ENCODE data around the gene BST2.

BST2 gene, protein sequence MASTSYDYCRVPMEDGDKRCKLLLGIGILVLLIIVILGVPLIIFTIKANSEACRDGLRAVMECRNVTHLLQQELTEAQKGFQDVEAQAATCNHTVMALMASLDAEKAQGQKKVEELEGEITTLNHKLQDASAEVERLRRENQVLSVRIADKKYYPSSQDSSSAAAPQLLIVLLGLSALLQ

DNA sequence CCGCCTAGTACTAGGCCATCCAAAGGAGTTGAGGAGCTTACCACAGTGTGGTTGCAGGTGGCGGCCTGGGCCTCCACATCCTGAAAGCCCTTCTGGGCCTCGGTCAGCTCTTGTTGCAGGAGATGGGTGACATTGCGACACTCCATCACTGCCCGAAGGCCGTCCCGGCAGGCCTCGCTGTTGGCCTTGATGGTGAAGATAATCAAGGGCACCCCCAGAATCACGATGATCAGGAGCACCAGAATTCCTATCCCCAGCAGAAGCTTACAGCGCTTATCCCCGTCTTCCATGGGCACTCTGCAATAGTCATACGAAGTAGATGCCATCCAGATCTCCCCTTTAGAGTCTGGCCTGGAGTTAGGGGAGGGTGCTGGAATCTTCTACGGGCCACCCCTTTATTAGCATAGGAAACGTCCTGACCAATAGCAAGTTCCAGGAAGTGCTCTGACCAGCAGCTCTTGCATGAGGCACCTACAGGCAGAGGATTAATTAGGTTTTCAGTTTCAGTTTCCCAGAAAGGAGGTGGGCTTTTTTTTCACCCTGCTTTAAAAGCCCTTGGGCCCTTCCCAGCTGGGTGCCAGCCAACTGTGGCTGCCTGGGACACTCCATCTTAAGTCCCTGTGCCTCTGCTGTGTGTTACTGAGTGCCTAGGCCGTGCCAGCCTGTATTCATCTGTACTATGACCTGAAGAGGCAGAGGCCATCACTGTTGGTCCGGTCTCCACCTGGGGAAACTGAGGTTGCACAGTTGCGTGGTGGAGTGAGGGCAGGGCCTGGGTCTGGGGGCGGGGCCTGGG, at the start of gene BST2:
BST2 (minus strand) TSS at position 381 of the 796 bp plus-strand sequence; CDS start at position 326, 55 bp downstream.
- DNase-seq: no peak

DNA sequence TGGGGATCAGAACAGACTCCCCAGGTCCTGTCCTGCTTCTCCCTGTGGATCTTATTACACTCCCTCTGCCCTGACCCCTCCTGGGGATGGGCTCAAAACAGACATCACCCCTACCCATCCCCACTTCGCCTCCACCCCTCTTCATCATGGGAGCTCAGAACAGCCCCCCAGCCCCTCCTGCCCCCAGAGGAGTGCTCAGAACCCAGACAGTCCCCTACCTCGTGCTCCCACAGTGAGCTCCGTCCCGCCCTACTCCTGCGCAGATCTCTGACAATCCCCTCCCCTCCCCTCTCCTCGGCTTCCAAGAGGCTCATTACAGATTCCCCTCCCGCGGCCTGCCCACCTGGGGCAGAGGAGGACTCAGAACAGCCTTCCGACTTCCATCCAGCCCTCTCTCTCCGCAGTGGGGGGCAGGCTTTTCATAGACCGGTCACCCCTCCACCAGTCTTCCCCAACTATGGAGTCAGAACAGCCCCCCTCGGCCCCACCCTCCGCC, 49.2 kb upstream of the BST2 start:
- DNase-seq: peak; percentile 66

DNA sequence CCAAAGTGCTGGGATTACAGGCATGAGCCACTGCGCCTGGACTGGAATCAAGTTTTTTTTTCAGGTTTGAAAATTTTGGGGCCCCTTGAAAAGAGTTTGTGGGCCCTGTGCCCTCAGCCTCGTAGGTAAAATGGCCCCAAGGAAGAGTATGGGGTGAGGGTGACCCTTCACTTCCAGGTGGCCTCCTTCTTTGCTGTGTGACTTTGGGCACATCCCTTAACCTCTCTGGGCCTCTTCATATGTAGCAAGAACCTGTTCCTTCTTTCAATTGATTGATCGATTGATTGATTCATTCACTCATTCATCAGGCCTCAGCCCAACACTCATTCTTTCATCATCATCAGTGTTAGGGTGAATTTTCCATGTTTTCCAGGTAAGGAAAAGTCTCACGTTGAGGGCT, 46.4 kb upstream of the BST2 start:
- DNase-seq: no peak

DNA sequence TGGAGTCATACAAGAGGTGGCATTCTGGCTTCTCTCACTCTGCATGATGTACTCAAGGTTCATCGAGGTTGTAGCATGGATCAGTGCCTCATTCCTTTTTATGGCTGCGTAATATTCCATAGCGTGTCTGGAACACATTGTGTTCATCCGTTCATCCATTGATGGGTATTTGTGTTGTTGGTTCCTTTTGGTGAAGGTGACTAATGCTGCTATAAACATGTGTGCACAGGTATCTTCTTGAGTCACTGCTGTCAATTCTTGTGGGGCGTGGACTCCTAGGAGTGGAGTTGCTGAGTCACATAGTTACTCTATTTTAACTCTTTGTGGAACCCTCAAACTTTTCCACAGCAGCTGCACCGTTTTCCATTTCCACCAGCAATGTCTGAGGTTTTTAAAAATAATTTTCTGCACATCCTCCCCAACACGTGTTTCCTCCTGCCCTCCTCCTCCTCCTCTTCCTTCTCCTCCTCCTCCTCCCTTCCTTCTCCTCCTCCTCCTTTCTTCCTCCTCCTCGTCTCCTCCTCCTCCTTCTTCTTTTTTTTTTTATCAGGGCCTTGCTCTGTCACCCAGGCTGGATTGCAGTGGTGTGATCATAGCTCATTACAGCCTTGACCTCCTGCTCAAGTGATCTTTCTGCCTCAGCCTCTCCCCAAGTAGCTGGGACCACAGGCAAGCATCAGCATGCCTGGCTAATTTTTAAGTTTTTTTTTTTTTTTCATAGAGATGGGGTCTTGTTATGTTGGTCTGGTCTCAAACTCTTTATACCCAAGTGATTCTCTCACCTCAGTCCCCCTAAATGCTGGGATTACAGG, 45.0 kb upstream of the BST2 start:
- DNase-seq: no peak

DNA sequence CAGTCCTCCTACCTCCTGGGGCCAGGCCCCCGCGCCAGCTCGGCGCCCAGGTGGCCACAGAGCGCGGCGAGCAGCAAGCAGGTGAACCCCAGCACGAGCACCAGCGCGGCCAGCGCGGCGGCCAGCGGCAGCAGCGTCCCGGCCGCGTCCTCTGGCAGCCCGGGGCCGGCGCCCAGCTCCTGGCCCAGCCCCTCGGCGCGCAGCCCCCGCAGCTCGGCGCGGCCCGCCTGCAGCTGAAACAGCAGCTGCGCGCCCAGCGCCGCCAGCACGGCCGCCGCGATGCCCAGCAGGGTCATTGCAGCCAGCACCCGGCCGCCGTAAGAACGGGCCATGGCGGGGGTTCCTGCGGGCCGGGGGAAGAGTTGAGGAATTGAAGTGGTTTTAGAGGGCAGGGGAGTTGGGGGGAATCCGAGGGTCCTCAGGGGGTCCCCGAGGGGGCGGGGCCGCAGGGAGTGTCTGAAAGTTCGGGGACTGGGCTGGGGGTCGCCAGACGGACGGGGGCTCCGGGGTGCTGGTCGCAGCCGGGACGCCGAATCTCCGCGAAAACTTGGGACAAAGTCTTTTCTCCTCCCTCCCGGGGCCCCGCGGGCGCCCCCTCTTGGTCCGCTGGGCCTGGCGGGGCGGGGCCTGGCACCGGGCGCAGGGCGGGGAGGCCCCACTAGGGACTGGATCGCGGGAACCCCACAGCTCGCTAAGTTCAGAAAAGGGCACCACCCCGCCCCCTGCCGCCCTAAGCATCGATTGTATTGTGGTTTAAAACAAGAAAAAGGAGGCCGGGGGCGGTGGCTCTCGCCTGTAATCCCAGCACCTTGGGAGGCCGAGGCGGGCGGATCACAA, 42.9 kb upstream of the BST2 start, which contains the start of gene TMEM221:
TMEM221 (minus strand) TSS at position 538 of the 837 bp plus-strand sequence; CDS start at position 332, 206 bp downstream.
- DNase-seq: no peak

DNA sequence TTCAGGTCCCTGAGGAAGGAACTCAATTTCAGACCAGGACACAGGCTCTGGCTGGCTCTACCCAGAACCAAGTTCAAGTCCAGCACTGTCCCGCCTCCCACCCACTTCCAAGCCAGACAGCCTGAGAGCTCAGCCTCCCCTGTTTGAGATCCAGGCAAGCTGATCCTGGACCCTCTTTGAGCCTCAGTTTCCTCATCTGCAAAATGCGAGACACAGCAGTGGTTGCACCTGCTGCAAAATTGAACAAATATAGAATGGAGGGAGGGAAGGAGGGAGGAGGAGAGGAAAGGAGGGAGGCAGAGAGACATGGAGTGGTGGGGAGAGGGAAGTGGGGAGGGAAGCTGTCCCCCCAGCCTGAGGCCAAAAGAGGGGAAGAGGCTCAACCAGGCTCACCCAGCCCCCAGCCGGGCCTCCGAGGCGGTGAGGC, 42.3 kb upstream of the BST2 start:
- DNase-seq: no peak

DNA sequence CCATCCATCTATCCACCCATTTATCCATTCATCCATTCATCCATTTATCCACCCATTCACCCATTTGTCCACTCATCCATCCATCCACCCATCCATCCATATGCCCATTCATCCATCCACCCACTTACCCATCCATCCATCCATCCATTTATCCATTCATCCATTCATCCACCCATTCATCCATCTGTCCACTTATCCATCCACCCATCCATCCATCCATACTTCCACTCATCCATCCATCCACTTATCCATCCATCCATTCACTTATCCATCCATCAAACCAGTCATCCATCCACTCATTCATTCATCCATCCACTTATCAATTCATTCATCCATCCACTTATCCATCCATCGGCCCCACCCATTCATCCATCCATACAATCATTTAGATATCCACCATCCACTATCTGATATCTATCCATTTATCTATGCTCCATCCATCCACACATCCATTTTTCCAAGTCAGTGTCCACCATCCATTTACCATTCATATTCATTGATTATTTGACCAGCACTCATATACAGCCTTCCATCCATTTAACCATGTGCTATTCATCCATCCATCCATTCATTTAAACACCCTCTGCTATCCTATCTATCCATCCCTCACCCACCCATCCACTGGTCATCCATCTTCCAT, 40.2 kb upstream of the BST2 start:
- no peak for DNase-seq

DNA sequence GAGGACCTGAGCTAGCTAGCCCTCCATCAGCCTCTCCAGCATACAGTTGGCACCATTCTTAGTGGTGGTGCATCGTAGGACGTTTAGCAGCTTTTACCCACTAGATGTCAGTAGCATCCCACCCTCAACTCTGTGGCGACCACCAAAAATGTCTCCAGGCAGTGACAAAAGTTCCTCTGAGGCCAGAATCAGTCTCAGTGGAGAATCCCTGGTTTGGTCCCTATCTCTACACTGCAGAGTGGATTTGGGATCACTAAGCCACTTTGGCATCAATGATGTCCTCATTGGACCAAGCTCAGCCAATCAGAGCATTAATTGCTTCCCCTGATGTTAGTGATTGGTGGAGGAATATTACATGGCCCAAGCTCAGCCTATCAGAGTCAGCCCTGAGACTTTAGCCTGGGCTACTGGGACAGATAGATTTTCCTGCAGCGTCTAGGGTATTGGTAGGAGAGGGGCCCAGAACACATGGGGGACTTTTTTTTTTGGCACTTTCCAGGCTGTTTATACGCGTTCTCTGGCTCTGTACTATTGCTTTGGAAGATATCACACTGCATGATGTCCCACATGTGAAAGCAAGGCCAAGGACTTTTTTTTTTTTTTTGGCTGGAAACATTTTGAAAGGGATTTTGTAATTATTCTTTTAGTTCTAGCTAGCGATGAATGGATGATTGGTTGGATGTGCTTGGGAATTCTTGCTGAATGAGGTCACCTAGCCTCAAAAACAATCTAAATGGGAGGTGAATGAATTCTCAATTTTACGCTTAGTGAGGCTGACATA, 36.0 kb upstream of the BST2 start:
- peak; percentile 42 for DNase-seq

DNA sequence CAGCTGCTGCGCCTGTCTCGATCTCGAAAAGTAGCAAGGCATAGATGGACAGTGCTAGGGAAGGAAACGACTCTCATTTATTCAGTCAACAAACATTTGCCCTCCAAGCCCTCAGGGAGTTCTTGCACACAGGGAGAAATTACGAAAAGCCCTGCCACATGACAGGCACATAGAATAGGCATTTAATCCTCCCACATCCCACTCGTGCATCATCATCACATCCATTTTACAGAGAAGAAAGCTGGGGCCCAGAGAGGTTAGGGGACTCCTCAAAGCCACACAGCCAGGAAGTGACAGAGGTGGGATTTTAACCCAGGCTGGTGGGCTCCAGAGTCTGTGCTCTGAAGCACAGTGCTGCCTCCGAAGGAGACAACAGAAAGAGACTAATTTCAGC, 31.4 kb upstream of the BST2 start:
- no peak for DNase-seq

DNA sequence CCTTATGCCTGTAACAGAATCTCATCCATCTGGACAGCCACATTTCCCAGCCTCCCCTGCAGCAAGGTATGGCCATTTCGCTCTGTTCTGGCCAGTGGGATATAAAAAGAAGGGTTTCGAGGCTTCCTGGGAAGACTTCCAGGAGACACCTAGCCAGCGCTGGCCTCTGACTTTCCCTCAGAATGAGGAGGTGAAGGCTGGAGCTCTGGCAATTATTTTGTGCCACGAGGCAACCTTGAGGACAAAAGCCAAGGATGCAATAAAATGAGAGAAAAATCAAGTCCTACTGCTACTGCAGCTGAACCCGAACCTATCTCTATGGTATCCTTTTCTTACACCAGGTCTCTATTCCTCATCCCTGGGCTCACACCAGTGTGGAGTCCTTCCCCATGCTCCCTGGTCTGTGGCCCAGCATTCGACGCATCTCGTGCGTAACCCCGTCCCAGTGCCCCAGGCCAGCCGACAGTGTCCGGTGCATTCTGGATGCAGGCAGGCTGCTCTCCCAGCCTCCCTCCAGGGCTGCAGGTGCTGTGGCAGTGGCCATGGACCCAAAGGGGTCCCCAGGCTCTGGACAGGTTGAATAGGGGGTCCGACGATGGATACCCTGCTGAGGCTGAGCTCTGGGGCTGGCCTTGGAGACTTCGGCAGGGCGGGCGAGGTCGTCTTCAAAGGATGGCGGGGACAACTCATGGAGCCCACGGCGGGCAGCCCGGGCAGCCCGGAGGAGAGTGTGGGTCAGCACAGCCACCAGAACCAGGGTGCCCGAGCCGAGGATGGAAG, 30.9 kb upstream of the BST2 start:
- no peak for DNase-seq

DNA sequence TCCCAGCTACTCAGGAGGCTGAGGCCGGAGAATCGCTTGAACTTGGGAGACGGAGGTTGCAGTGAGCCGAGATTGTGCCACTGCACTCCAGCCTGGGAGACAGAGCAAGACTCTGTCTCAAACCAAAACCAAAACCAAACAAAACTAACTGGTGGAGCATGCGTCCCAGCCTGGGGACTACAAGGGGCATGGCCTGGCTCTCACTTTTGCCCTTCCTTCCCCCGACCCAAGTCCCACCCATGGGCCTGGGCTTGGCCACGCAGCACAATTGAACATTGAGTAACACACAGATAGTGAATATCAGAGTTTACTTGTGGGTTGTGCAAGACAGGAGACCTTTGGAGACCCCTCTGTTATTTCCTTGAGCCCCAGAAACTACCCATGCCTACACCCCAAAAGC, 29.8 kb upstream of the BST2 start:
- no peak for DNase-seq

DNA sequence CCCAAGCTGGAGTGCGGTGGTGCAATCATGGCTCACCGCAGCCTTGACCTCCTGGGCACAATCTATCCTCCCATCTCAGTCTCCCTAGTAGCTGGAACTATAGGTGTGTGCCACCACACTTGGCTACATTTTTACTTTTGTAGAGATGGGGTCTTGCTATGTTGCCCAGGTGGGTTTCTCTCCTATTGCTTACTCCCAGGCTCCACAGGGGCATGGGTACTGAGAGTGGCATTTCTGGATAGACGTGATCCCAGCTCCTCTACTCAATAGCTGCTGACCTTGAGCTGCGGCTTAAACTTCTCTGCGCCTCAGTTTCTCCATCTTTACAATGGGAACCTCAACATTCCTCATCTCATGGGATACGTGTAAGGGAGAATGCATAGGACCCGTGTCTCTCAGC, 26.0 kb upstream of the BST2 start:
- DNase-seq: no peak

DNA sequence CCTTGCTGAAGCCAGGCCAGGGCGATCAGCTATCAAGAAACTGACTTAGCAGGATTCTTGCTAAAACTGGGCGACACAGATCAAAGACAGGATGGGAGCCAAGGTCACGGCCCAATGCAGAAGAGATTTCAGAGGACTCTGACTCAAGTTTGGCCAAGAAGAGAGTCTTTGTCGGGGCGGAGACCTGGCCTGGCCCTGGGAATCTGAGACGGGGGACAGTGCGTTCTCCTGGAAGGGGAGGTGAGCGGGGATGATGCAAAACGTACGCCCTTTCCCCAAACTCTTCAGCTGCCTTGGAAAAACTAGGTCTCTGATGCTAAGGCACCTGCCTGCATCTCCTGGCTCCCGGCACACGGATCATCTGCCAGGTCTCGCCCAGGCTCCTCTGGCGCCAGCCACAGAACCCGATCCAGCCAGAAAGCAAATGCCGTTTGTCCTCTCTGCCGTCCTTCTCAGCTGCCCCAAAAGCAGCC, 24.2 kb upstream of the BST2 start:
- no peak for DNase-seq

DNA sequence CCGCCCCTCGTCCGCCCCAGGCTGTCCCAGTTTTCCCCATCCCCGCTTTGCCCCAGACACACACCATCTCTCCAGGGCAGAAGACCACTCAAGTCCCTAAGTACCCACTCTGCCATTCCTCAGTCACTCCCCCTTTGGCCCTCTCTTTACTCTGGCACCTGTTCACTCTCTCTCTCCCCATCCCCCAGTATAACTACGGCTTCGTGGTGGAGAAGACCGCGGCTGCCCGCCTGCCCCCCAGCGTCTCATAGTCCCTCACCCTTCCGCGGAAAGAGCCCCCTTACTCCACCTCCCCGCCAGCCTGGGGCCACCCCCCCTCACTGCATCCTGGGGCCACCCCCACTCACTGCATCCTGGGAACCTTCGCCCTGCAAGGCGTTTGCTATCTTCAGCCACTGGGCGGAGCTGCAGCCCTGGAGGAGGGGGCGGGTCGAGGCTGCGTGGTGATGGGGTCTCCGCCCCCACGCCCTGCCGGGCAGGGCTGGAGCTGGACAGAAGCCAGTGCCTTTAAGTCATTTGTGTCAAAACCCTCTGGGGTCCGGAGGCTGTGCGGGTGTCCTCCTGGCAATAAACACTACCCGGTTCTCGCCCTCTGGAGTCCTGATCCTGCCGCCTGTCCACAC, 19.4 kb upstream of the BST2 start:
- no peak for DNase-seq

DNA sequence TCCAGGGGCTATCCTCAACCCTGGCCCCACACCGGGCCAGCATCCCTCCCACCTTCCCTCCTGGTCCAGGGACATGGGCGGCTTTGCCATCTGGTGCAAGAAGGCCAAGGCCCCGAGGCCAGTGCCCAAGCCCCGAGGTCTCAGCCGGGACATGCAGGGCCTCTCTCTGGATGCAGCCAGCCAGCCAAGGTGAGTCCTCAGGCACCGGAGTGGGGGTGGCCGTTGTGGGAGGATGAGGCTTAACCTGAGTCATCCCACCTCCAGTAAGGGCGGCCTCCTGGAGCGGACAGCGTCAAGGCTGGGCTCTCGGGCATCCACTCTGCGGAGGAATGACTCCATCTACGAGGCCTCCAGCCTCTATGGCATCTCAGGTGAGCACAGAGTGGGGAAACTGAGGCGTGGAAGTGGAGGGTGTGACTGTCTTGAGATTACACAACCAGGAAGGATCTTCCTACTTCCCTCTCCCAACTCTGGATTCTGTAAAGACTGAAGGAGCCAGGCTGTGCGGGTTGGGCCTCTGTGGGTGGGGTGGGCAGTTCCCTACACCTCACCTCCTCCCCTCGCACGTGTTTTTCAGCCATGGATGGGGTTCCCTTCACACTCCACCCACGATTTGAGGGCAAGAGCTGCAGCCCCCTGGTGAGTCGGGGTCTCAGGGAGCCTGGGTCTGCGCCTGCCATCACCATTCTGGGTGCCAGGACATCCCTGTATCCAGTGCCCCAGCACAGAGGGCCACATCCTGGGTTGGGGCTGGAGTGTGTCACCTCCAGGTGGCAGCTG, 18.2 kb upstream of the BST2 start:
- no peak for DNase-seq

DNA sequence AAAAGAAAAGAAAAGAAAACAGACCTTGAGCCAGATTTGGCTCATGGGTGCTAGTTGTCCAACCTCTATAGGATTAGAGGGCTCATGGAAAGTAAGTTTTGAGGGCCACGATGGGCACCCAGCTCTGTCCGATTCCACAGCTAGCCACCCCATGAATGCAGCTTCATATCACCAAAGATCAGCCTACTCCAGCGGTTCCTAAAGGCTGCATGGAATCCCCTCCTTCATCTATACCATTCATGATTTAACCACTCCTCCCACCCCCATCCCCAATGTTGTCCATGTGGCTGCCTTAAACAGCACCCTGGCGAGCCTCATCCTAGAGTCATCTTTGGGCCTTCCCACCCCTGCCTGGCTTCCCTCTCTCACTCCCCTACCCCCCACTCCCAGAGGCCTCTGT, 16.5 kb upstream of the BST2 start:
- DNase-seq: no peak

DNA sequence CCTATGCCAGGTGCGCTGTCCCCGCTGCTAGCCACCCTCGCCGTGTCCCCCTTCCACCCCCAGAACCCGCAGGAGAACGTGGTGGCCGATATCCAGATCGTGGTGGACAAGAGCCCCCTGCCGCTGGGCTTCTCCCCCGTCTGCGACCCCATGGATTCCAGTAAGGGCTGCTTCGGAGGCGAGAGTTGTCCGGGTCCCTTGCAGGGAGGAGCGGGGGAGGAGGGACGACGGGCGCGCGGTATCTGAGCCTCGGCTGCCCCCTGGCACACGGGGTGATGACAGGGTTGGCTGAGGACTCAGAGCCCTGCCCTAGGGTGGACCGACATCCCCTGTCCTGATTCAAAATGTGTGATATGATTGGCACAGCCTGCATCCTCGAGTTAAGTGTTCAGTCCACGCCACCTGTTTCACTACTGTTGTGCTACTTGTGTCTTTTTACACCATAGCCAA, 15.1 kb upstream of the BST2 start:
- peak; percentile 18 for DNase-seq

DNA sequence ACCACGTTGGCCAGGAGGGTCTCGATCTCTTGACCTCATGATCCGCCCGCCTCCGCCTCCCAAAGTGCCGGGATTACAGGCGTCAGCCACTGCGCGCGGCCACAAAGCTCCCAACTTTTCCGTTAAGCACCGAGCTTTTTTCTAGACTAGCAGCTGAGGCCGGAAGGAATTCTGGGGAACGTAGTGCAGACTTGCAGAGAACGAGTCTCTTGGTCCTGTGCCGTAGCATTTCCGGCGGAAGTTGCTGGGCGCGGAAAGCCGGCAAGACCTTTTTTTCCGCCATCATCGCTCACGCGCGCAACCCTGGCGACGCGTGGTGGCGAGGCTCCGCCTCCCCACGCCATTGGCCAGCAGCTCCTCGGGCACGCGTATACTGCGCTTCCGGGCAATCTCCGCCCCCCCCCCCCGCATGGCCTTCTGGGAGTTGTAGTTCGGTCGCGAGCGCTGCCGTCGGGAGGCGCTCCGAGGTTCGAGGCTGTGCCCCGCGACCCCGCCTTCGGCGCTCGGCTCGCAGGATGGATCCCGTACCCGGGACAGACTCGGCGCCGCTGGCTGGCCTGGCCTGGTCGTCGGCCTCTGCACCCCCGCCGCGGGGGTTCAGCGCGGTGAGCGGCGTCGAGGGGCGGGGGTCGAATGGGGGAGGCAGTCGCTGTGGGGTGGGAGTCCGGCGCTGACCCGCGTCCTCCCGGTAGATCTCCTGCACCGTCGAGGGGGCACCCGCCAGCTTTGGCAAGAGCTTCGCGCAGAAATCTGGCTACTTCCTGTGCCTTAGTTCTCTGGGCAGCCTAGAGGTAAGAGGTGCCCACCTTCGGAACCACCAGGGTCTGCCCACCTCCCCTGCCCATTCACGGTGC, 14.4 kb upstream of the BST2 start, which contains the start of gene MVB12A:
MVB12A (plus strand) TSS at position 427 of the 854 bp plus-strand sequence; CDS start at position 516, 89 bp downstream.
- DNase-seq: peak; percentile 99
